Measurements from ENCODE around the gene CCDC18.

GRCh38 chr1:93313026-93313425 is 132.5 kb downstream of the CCDC18 start:
- TF ChIP-seq CTCF (conservative IDR thresholded peaks at IDR 0.05; ENCODE audit: low read depth in 2 of 2): no peak
- TF ChIP-seq EZH2 (IDR thresholded peaks at IDR 0.05; ENCODE audit: low read depth, unreplicated experiment): no peak
- TF ChIP-seq POLR2AphosphoS5 (IDR thresholded peaks at IDR 0.05; ENCODE audit: low read depth): no peak
- no peak for TF ChIP-seq EZH2phosphoT487 (IDR thresholded peaks at IDR 0.05; ENCODE audit: unreplicated experiment)
- no peak for TF ChIP-seq REST (IDR thresholded peaks at IDR 0.05; ENCODE audit: unreplicated experiment)
- no peak for TF ChIP-seq CREB1 (CRISPR knock-in tag; IDR thresholded peaks at IDR 0.05; ENCODE audit: low read depth)
- TF ChIP-seq ZNF462 (CRISPR knock-in tag; IDR thresholded peaks at IDR 0.05): no peak
- TF ChIP-seq ETS1 (IDR thresholded peaks at IDR 0.05): no peak
- no peak for TF ChIP-seq JUNB (IDR thresholded peaks at IDR 0.05; ENCODE audit: unreplicated experiment)
- no peak for TF ChIP-seq ZNF331 (CRISPR knock-in tag; IDR thresholded peaks at IDR 0.05; ENCODE audit: low read depth)
- no peak for TF ChIP-seq ZNF114 (CRISPR knock-in tag; IDR thresholded peaks at IDR 0.05)
- no peak for TF ChIP-seq STAT1 (IDR thresholded peaks at IDR 0.05; ENCODE audit: unreplicated experiment)
- no peak for TF ChIP-seq NANOG (IDR thresholded peaks at IDR 0.05; ENCODE audit: borderline replicate concordance)
